GM21528 (cell line): ENCODE data around the gene NTRK1.

ENCODE experiments used
- ATAC-seq: cut with Tn5 transposase; IDR thresholded peaks from one replicate; pipeline ENCODE4 v1.9.1; 2021; ENCODE audit warnings: mild to moderate bottlenecking, moderate library complexity; ENCODE audit not compliant: unreplicated experiment, low FRiP score

Gene NTRK1

GRCh38 chr1:156854634-156855033 lies 6.0 kb upstream of the NTRK1 start:
- ATAC-seq, result no peak

GRCh38 chr1:156856282-156856785 lies 4.3 kb upstream of the NTRK1 start:
- no peak for ATAC-seq

- no peak for ATAC-seq
Measured at GRCh38 chr1:156857532-156857931, 3.1 kb upstream of the NTRK1 start.

DNA sequence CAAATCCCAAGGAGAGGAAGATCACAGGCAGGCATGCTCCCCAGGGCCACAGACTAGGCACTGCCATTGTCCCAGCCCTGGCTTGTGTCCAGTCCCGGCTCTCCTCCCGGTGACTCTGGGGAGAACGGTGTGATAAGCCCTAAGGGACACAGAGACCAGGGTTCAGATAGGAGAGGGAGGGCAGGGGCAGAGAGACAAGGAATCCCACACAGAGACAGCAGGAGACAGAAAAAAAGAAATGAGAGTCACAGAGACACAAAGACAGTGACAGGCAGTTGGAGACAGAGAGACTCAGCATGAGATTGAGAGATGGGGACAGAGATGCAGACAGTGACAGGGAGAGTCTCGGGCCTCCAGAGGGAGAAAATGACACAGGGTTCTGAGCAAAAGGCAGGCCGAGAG lies 2.1 kb upstream of the NTRK1 start:
- no peak for ATAC-seq

GRCh38 chr1:156858959-156859522 lies 1.6 kb upstream of the NTRK1 start, which contains the start of gene INSRR:
INSRR (minus strand) TSS chr1:156859117; CDS start chr1:156858621, 496 bp downstream.
- no peak for ATAC-seq

- ATAC-seq, result no peak
Measured at GRCh38 chr1:156859523-156860112, 1.0 kb upstream of the NTRK1 start.

GRCh38 chr1:156860113-156860627 lies 495 bp upstream of the NTRK1 start:
- no peak for ATAC-seq

- ATAC-seq, result no peak
Measured at GRCh38 chr1:156862584-156862983, 1.9 kb downstream of the NTRK1 start.

- ATAC-seq, result no peak
Measured at GRCh38 chr1:156862997-156863599, 2.4 kb downstream of the NTRK1 start.

GRCh38 chr1:156863631-156864030 lies 3.0 kb downstream of the NTRK1 start:
- no peak for ATAC-seq

GRCh38 chr1:156864796-156865195 lies 4.1 kb downstream of the NTRK1 start:
- no peak for ATAC-seq

DNA sequence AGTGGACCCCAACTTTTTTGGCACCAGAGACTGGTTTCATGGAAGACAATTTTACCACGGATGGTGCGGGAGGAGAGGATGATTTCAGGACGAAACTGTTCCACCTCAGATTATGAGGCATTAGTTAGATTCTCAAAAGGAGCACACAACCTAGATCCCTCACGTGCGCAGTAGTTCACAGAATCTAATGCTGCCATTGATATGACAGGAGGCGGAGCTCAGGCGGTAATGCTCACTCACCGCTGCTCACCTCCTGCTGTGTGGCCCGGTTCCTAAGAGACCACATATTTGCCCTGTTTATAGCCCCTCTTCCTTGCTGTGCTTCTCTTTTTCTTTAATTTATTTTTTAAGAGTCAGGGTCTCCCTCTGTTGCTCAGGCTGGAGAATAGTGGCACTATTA lies 4.6 kb downstream of the NTRK1 start:
- no peak for ATAC-seq

DNA sequence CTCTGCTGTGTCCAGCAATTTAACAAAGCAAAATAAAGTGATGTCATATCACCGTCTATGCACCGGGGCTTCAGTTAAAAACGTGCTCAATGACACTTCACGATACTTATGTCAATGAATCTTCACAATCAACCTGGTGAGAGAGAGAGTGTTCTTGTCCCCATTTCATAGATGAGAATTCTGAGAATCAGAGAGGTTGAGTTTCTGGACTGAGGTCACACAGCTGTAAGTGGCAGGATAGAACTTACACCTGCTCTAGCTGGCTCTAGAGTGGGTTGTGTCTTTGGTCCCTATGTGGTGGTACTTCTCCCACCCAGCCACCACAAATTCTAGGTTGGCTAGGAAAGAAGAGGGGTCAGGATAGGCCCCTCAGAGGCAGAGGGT lies 5.2 kb downstream of the NTRK1 start:
- no peak for ATAC-seq

DNA sequence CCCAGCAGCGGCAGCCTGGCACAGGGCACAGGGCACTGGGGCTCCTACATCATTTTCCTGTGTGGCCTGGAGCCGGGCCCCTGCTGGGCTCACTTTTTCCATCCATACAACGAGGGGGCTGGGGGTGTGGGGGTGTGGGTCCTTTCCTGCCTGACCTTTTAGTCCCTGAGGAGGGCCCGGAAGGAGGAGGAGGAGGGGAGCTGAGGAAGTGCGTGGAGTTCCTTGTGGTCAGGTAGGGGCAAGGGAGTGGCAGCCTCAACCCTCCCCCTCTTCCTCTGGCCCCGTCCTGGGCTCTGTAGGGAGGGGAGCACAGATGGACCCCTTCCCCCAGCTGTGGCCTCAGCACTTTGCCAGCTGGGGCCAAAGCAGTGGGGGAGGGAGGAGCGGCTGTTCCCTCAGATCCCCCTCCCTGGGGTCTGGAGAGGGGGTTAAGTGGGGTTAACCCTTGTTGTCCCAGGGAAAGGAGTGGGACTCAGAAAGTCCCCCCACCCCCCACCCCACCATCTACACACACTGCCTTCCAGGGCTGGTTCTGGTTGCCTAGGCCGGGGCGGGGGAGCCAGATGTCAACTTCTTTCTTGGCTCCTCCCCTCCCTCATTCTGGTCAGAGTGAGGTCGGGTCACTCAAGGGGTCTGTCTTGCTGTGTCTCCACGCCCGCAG lies 5.7 kb downstream of the NTRK1 start:
- ATAC-seq, result no peak

DNA sequence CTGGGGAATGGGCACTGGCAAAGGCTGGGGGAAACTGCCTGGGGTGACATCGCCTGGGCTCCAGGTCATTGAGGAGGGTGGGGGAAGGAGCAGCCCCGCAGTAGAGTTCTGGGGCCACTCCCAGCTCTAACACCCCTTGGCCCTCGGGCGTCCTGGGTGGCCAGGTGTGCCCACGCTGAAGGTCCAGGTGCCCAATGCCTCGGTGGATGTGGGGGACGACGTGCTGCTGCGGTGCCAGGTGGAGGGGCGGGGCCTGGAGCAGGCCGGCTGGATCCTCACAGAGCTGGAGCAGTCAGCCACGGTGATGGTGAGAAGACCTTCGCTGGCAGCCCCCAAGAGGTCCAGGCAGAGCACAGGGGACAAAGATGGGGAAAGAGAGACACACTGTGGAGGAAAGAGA lies 7.7 kb downstream of the NTRK1 start:
- ATAC-seq, result no peak

GRCh38 chr1:156869455-156869854 lies 8.8 kb downstream of the NTRK1 start:
- no peak for ATAC-seq

GRCh38 chr1:156873659-156874058 lies 13.0 kb downstream of the NTRK1 start:
- ATAC-seq, result no peak

- ATAC-seq, result no peak
Measured at GRCh38 chr1:156874142-156874541, 13.5 kb downstream of the NTRK1 start.

DNA sequence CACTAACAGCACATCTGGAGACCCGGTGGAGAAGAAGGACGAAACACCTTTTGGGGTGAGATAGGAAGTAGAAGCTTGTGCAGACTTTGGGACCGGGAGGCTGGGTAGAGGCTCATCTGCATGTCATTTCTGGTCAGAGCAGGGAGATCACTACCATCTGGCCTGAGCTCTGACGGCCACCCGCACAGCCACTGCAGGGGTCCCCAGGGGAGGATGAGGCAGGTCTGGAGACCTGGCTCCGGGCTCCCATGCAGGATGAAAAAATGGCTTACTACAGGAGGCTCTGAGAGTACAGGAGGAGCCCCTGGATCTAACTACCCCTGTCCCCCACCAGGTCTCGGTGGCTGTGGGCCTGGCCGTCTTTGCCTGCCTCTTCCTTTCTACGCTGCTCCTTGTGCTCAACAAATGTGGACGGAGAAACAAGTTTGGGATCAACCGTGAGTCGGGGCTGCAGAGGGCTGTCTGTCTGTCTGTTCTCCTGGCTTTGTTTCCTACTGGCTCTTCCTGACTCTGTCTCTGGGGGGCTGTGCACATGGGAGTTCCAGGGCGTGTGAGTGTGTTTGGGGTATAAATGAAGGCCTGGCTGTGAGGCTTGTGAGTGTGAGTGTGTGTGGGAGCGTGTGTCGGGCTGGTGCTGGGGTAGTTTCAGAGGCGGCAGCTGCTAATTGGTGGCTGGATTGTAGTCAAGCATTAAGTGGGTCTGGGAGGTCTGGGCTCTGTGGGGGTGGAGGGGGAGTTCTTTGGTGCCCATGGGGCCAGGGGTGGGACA lies 14.1 kb downstream of the NTRK1 start:
- no peak for ATAC-seq

GRCh38 chr1:156875341-156875615 lies 14.6 kb downstream of the NTRK1 start:
- ATAC-seq, result no peak

DNA sequence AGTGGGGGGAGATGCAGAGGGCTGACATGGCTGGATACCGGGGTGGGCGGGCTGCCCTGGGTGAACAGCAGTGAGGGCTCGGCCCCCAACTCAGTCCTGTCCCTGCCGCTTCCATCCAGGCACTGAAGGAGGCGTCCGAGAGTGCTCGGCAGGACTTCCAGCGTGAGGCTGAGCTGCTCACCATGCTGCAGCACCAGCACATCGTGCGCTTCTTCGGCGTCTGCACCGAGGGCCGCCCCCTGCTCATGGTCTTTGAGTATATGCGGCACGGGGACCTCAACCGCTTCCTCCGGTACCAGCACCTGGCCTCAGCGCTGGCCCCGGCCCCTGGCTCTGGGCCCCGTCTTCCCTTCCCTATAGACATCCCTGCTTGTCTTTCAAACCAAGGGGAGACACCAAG lies 15.6 kb downstream of the NTRK1 start:
- no peak for ATAC-seq
